Activated CD4-positive, alpha-beta T cell treated with anti-CD3 and anti-CD28 coated beads, Interleukin-2, amount 10 ng/mL, durations not matched to agents 24 days and 14 days (primary cell): ENCODE results near the gene IFIT1B. TPM values are rescaled to one million over a fixed set of nuclear protein-coding genes. Genes with fewer than 3 reads are reported as not detected.

Source experiments
- DNase-seq: peaks from one replicate; pipeline ENCODE4 v3.0.0; 2022
- H3K27ac Mint-ChIP-seq: one replicate; pipeline ENCODE4 v1.8.0; 2022; ENCODE audit warnings: mild to moderate bottlenecking, mixed read lengths
- H3K27me3 Mint-ChIP-seq: one replicate; pipeline ENCODE4 v1.8.0; 2022; ENCODE audit warnings: mixed read lengths
- H3K36me3 Mint-ChIP-seq: one replicate; pipeline ENCODE4 v1.8.0; 2022; ENCODE audit warnings: low read depth, mild to moderate bottlenecking, mixed read lengths
- H3K4me1 Mint-ChIP-seq: one replicate; pipeline ENCODE4 v1.8.0; 2021; ENCODE audit warnings: mixed read lengths
- H3K4me3 Mint-ChIP-seq: one replicate; pipeline ENCODE4 v1.8.0; 2022; ENCODE audit warnings: mild to moderate bottlenecking, moderate library complexity, mixed read lengths
- H3K9me3 Mint-ChIP-seq: one replicate; pipeline ENCODE4 v1.8.0; 2021; ENCODE audit warnings: mixed read lengths
- intact Hi-C: fragments of 100-400 bp; cut with micrococcal nuclease; formaldehyde crosslinking; loops from one replicate; pipeline ENCODE4 v1.15.1; 2023
- total RNA-seq: library from RNA; stranded (reverse); gene quantifications from 2 replicates; pipeline ENCODE4 v1.2.3, GENCODE V29; 2022

The IFIT1B gene
- total RNA-seq, 1 donor from 2014 or later = not detected

GRCh38 chr10:89419548-89419947 is 41.7 kb downstream of the IFIT1B start:
- Mint-ChIP-seq H3K4me3 (peak overlapping the region; percentile 34), H3K4me1 (peaks cover 33% of the 10 kb centered on the region), H3K27me3 (no peaks in the 10 kb centered on the region), H3K27ac (no peak overlapping the region), H3K9me3 (no peaks in the 10 kb centered on the region), H3K36me3 (peaks cover 40% of the 10 kb centered on the region)
- intact Hi-C loops = loop anchor here (10.0 kb wide), 1 partner anchor 415 kb away; no protein-coding TSS in a partner anchor
- DNase-seq = no peak

GRCh38 chr10:89421018-89421476 is 43.2 kb downstream of the IFIT1B start:
- Mint-ChIP-seq H3K4me3 (no peak overlapping the region), H3K27me3 (no peaks in the 10 kb centered on the region), H3K27ac (no peak overlapping the region), H3K9me3 (no peaks in the 10 kb centered on the region), H3K4me1 (peaks cover 28% of the 10 kb centered on the region), H3K36me3 (peaks cover 39% of the 10 kb centered on the region)
- peak; percentile 47 for DNase-seq
- intact Hi-C loops = loop anchor here (10.0 kb wide), 1 partner anchor 374 kb away; no protein-coding TSS in a partner anchor

GRCh38 chr10:89425000-89425399 is 47.1 kb downstream of the IFIT1B start:
- Mint-ChIP-seq H3K36me3 (peaks cover 22% of the 10 kb centered on the region), H3K4me1 (peaks cover 4% of the 10 kb centered on the region), H3K27me3 (peaks cover 16% of the 10 kb centered on the region), H3K9me3 (no peaks in the 10 kb centered on the region), H3K27ac (no peak overlapping the region), H3K4me3 (no peak overlapping the region)
- intact Hi-C loops = loop anchor here (10.0 kb wide), 1 partner anchor 370 kb away; no protein-coding TSS in a partner anchor
- no peak for DNase-seq

- Mint-ChIP-seq H3K36me3 (peaks cover 14% of the 10 kb centered on the region), H3K4me1 (no peaks in the 10 kb centered on the region), H3K27ac (no peak overlapping the region), H3K27me3 (peaks cover 17% of the 10 kb centered on the region), H3K9me3 (no peaks in the 10 kb centered on the region), H3K4me3 (no peak overlapping the region)
- DNase-seq = peak; percentile 71
- intact Hi-C loops = loop anchor here (1.0 to 10.0 kb wide), 2 partner anchors 138 to 368 kb away; no protein-coding TSS in a partner anchor
Measured at GRCh38 chr10:89426230-89426868, 48.5 kb downstream of the IFIT1B start.

- H3K9me3 Mint-ChIP-seq = no peaks in the 10 kb centered on the region
- intact Hi-C loops = loop anchor here (10.0 kb wide), 1 partner anchor 367 kb away; no protein-coding TSS in a partner anchor
Measured at GRCh38 chr10:89427629-89428028, 49.8 kb downstream of the IFIT1B start.

GRCh38 chr10:89428877-89429276 is 51.0 kb downstream of the IFIT1B start:
- no peak overlapping the region for H3K4me3 Mint-ChIP-seq
- H3K4me1 Mint-ChIP-seq = no peaks in the 10 kb centered on the region
- DNase-seq = no peak
- intact Hi-C loops = loop anchor here (10.0 kb wide), 1 partner anchor 366 kb away; no protein-coding TSS in a partner anchor
- H3K27me3 Mint-ChIP-seq = peaks cover 31% of the 10 kb centered on the region
- H3K36me3 Mint-ChIP-seq = no peaks in the 10 kb centered on the region
- H3K9me3 Mint-ChIP-seq = no peaks in the 10 kb centered on the region
- H3K27ac Mint-ChIP-seq = no peak overlapping the region

More at GRCh38 chr10:89427629-89428028, 49.8 kb downstream of the IFIT1B start:
- no peaks in the 10 kb centered on the region for H3K4me1 Mint-ChIP-seq
- peaks cover 23% of the 10 kb centered on the region for H3K27me3 Mint-ChIP-seq
- H3K4me3 Mint-ChIP-seq = no peak overlapping the region
- no peak overlapping the region for H3K27ac Mint-ChIP-seq
- DNase-seq = no peak
- peaks cover 4% of the 10 kb centered on the region for H3K36me3 Mint-ChIP-seq

GRCh38 chr10:89431977-89432376 is 54.1 kb downstream of the IFIT1B start:
- Mint-ChIP-seq H3K27me3 (peaks cover 53% of the 10 kb centered on the region), H3K9me3 (no peaks in the 10 kb centered on the region), H3K4me3 (no peak overlapping the region), H3K27ac (no peak overlapping the region), H3K36me3 (no peaks in the 10 kb centered on the region), H3K4me1 (no peaks in the 10 kb centered on the region)
- intact Hi-C loops = no loop called here
- DNase-seq = no peak

Other genes starting within 250 kb of the IFIT1B start
- gene CH25H, start 170.7 kb upstream of the IFIT1B start, total RNA-seq = not detected in 2 replicates
- 7.6 and 9.1 TPM in 2 replicates for gene LIPA, start 126.3 kb upstream of the IFIT1B start, total RNA-seq
- 0.40 and 0.54 TPM in 2 replicates for gene IFIT2, start 76.0 kb upstream of the IFIT1B start, total RNA-seq
- gene IFIT3, start 50.1 kb upstream of the IFIT1B start, total RNA-seq = 0.83 and 1.0 TPM in 2 replicates
- 0.58 and 1.0 TPM in 2 replicates for gene IFIT1, start 14.6 kb downstream of the IFIT1B start, total RNA-seq
- gene IFIT5, start 36.5 kb downstream of the IFIT1B start, total RNA-seq = 8.5 and 9.5 TPM in 2 replicates
- not detected in 2 replicates for gene SLC16A12, start 157.5 kb downstream of the IFIT1B start, total RNA-seq